ENCODE results near the gene BET1. TPM values are rescaled to one million over a fixed set of nuclear protein-coding genes. Genes with fewer than 3 reads are reported as not detected.
A peak's percentile ranks its signal among the peaks of the same experiment; 100 is the strongest.

BET1 gene, protein sequence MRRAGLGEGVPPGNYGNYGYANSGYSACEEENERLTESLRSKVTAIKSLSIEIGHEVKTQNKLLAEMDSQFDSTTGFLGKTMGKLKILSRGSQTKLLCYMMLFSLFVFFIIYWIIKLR
- total RNA-seq (2021): 21.4 and 23.4 TPM in 2 replicates
- long read RNA-seq, transcript BET1-201 (4 exons, 1,504 nt): major isoform, 98 of 101 reads
- long read RNA-seq, partial matches to known transcripts: 0 of 101 reads
- long read RNA-seq, other reads (novel, unspliced or antisense): 3 of 101 reads

DNA sequence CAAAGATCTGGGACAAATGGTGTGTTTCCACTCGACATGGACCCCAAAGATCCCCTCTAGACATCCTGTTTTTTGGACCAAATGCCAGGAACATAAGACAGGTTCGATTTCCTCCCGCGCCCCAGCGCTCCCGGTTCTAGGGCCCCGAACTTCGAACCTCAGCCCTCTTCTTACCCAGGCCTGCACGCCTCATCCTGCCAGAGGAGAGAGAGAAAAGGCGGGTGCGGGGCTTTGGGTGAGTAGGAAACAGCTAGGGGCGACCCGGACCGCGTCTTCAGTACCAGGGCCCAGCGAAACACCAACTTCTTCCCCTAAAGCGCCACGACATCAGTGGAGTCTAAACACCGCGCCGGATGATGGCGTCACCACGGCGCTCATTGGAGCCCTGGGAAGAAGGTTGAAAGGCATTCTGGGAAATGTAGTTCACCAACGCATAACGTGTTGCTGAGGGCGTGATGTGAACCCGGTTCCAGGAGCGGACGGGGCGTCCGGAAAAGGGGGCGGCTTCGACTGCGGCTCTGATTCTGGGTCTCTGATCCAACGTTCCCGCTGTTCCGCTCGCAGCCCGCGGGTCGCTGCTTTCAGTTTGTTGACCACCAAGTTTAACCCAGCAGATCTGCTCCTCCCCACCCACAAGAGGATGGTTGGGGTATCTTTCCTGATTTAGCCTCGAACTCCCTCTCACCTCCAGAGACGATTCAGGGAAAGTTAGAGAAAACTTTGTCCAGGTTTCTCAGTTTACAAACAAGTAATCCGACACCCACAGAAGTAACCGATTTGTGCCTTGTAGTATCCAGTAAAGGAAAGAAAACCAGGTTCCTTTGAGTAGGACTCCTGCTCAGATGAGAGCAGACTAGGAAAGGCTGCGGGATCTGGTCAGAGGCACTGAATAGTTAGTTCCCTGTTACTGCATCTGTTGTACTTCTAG is at the start of gene BET1:
Gene BET1 (minus strand): TSS at position 332 of the 928 bp plus-strand sequence. CDS start 139 bp downstream, at position 193.
- DNase-seq: peak; percentile 94
- peak within 1 kb of the TSS; percentile 89 for H3K9ac ChIP-seq (ENCODE audit: extremely low read depth, insufficient read length, low read length)
- H3K4me1 ChIP-seq (ENCODE audit: insufficient read depth, low read length): no peaks in the 10 kb centered on the region
- H3K27ac ChIP-seq (ENCODE audit: insufficient read length, low read depth, low read length): peak within 1 kb of the TSS; percentile 0
- no peak within 1 kb of the TSS for H3T11ph ChIP-seq (ENCODE audit: low read length)
- no peak within 1 kb of the TSS for H3K23ac ChIP-seq (ENCODE audit: insufficient read length, low read depth, low read length)
- Mint-ChIP-seq H3K4me1 (peaks cover 16 to 17% of the 10 kb centered on the region in 2 experiments), H3K4me3 (peak within 1 kb of the TSS; percentile 100), H3K27me3 (ENCODE audit: low read depth) (peaks cover 7% of the 10 kb centered on the region), H3K36me3 (ENCODE audit: insufficient read depth in 1 of 3, low read depth in 3 of 3) (no peaks in the 10 kb centered on the region), H3K27ac (peak within 1 kb of the TSS; percentile 99 to 100 (median 99)), H3K9me3 (no peaks in the 10 kb centered on the region)
- no peak within 1 kb of the TSS for H2BK15ac ChIP-seq (ENCODE audit: low read depth, low read length)
- H4K91ac ChIP-seq (ENCODE audit: insufficient read length, low read depth, low read length): no peak within 1 kb of the TSS
- no peak within 1 kb of the TSS for H3K56ac ChIP-seq (ENCODE audit: insufficient read length, low read depth, low read length)
- WGBS (ENCODE audit: extremely low coverage, insufficient read length, low lambda C conversion rate): no CpG with 5 or more reads among the region's 47 CpGs
- no peak within 1 kb of the TSS for H2BK5ac ChIP-seq (ENCODE audit: insufficient read length, low read length)
- no peaks in the 10 kb centered on the region; the same call in 1 of the 2 replicates for H3K27me3 ChIP-seq (ENCODE audit: insufficient read depth, low read length)
- H3K14ac ChIP-seq (ENCODE audit: insufficient read depth, low read length): peak within 1 kb of the TSS; percentile 23; the same call in 1 of the 2 replicates
- H3K23me2 ChIP-seq (ENCODE audit: insufficient read length, low read depth, low read length, poor library complexity, severe bottlenecking): peaks cover 8% of the 10 kb centered on the region
- no peak within 1 kb of the TSS for H2BK20ac ChIP-seq (ENCODE audit: low read depth, low read length, poor library complexity, severe bottlenecking)
- no peaks in the 10 kb centered on the region for H4K20me1 ChIP-seq (ENCODE audit: control insufficient read depth, insufficient read depth, insufficient read length)
- TF ChIP-seq, protein P1, sequence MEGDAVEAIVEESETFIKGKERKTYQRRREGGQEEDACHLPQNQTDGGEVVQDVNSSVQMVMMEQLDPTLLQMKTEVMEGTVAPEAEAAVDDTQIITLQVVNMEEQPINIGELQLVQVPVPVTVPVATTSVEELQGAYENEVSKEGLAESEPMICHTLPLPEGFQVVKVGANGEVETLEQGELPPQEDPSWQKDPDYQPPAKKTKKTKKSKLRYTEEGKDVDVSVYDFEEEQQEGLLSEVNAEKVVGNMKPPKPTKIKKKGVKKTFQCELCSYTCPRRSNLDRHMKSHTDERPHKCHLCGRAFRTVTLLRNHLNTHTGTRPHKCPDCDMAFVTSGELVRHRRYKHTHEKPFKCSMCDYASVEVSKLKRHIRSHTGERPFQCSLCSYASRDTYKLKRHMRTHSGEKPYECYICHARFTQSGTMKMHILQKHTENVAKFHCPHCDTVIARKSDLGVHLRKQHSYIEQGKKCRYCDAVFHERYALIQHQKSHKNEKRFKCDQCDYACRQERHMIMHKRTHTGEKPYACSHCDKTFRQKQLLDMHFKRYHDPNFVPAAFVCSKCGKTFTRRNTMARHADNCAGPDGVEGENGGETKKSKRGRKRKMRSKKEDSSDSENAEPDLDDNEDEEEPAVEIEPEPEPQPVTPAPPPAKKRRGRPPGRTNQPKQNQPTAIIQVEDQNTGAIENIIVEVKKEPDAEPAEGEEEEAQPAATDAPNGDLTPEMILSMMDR (conservative IDR thresholded peaks at IDR 0.05): no peak
- H3K79me1 ChIP-seq (ENCODE audit: insufficient read depth, low read depth, low read length, poor library complexity, severe bottlenecking): no peaks in the 10 kb centered on the region
- no peak within 1 kb of the TSS for H4K8ac ChIP-seq (replicated peaks; ENCODE audit: insufficient read length, low read depth, low read length)
- H3K18ac ChIP-seq (ENCODE audit: insufficient read length, low read depth, low read length): peak within 1 kb of the TSS; percentile 45
- H3K9me3 ChIP-seq (ENCODE audit: control insufficient read depth, low read depth, low read length): no peaks in the 10 kb centered on the region
- H3K4ac ChIP-seq (ENCODE audit: low read depth, low read length): no peak within 1 kb of the TSS
- no peak within 1 kb of the TSS for H2BK120ac ChIP-seq (ENCODE audit: low read depth, low read length, poor library complexity, severe bottlenecking)
- no peak within 1 kb of the TSS for H2BK12ac ChIP-seq (ENCODE audit: insufficient read length, low read depth, low read length)
- no peak within 1 kb of the TSS for H4K5ac ChIP-seq (ENCODE audit: insufficient read length, low read depth, low read length)
- peak within 1 kb of the TSS; percentile 94 for H3K4me2 ChIP-seq (ENCODE audit: insufficient read depth, insufficient read length, low read length)
- H2AFZ ChIP-seq (ENCODE audit: low read length): peak within 1 kb of the TSS; percentile 43
- peaks cover 7% of the 10 kb centered on the region; the same call in 1 of the 2 replicates for H3K79me2 ChIP-seq (ENCODE audit: insufficient read depth, low read length)
- H2AK5ac ChIP-seq (ENCODE audit: insufficient read length, low read length): no peak within 1 kb of the TSS

All from H9 (cell line).